ENCODE results near the gene GARNL3. TPM values are rescaled to one million over a fixed set of nuclear protein-coding genes. Genes with fewer than 3 reads are reported as not detected.
A peak's percentile ranks its signal among the peaks of the same experiment; 100 is the strongest.

The GARNL3 gene
- total RNA-seq, 1 donor from 2014 or later: 162 TPM

DNA sequence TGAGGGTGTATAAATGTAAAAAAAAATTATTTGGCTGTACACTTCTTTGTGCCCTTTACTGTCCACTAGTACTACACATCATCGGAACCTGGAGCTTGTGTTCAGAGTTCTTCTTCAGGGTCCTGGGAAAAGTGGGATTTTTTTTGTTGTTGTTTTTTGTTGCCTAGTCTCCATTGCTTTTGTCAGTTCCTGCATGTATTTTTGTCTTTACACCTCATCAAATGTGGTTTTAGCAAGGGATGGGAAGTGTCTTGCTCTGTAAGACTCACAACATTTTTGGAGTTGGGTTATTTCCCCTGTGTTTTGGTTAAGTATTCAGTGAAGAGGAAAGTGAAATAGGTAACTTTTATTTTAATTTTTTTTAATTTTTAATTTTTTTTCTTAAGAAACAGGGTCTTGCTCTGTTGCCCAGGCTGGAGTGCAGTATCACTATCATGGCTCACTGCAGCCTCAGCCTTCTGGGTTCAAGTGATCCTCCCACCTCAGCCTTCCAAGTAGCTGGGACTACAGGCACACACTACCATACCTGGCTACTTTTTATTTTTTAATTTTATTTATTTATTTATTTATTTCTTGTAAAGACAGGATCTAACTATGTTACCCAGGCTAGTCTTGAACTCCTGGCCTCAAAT is 40.7 kb downstream of the GARNL3 start:
- Histone ChIP-seq H3K9me3 (no peaks in the 10 kb centered on the region), H3K36me3 (no peaks in the 10 kb centered on the region), H3K27ac (no peak overlapping the region), H3K27me3 (no peaks in the 10 kb centered on the region), H3K4me1 (peaks cover 0 to 24% of the 10 kb centered on the region in 2 donors), H3K4me3 (no peak overlapping the region)
- no peak for TF ChIP-seq CTCF (IDR thresholded peaks at IDR 0.05)
- no peak for DNase-seq (ENCODE audit: low spot score in 2 of 2)
- intact Hi-C loops (cut with DNase I): loop anchor here (5.0 kb wide), 1 partner anchor 48 kb away; no protein-coding TSS in a partner anchor

GRCh38 chr9:127305838-127306226 is 41.3 kb downstream of the GARNL3 start:
- no peak for DNase-seq (ENCODE audit: low spot score in 2 of 2)

DNA sequence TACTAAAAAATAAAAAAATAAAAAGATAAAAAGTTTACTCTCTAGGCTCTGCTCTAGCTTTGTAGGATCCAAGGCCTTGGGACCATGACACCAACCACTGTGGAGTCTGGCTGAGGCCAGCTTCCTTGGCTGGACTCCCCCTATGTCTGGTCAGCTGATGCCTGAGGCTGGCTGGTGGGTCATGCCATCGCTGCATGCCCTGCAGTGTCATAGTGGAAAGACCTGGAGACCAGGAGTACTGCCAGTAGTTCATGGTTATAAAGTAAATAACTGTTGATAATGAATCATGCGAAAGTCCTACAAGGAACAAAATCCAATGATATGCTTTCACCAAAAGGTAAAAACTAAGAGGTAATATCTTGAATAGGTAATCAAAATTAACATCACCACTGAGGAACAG is 43.2 kb downstream of the GARNL3 start:
- no peaks in the 10 kb centered on the region for H3K9me3 ChIP-seq
- no peak overlapping the region for H3K27ac ChIP-seq
- no peaks in the 10 kb centered on the region for H3K36me3 ChIP-seq
- TF ChIP-seq CTCF (IDR thresholded peaks at IDR 0.05): no peak
- H3K4me3 ChIP-seq: no peak overlapping the region
- H3K27me3 ChIP-seq: no peaks in the 10 kb centered on the region
- no peak for DNase-seq (ENCODE audit: low spot score in 2 of 2)
- intact Hi-C loops (cut with DNase I): loop anchor here (5.0 kb wide), 1 partner anchor 51 kb away; no protein-coding TSS in a partner anchor
- peaks cover 4 to 47% of the 10 kb centered on the region in 2 donors for H3K4me1 ChIP-seq

More at GRCh38 chr9:127305838-127306226, 41.3 kb downstream of the GARNL3 start:
- Histone ChIP-seq H3K27me3 (no peaks in the 10 kb centered on the region), H3K27ac (no peak overlapping the region), H3K36me3 (no peaks in the 10 kb centered on the region), H3K9me3 (no peaks in the 10 kb centered on the region), H3K4me1 (peaks cover 0 to 29% of the 10 kb centered on the region in 2 donors), H3K4me3 (no peak overlapping the region)
- no peak for TF ChIP-seq CTCF (IDR thresholded peaks at IDR 0.05)
- intact Hi-C loops (cut with DNase I): loop anchor here (5.0 kb wide), 1 partner anchor 49 kb away; no protein-coding TSS in a partner anchor

DNA sequence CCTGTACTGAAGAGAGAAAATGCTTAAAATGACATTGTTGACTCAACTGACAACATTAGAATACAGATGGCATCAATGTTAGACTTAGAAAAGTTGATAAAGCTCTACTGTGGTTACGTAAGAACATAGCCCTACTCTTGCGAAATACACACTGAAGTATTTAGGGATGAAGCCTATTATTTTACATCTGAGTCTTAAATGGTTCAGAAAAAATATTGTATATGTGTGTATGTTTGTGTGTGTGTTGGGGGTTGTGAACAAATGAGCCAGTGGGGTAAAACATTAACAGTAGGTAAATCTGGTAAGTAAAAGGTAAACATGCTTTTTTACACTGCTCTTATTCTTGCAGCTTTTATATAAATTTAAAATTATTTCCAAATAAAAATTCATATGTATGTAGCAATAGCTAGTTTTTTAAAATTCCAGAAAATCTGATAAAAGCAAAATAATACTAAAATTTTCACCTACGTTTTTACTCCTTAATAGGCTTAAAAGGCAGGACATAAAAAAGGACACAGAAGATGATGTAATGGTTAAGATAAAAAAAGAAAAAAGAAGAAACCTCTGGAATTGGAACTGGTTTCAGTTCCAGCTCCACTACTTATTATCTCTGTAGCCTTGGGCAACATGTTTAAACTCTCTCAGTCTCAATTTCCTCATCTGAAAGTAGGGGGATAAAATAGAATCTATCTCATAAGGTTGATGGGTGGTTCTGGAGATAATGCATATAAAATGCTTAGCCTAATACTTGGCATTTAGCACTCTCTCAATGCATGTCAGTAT is 44.3 kb downstream of the GARNL3 start:
- H3K4me1 ChIP-seq: peaks cover 4 to 48% of the 10 kb centered on the region in 2 donors
- no peak for TF ChIP-seq CTCF (IDR thresholded peaks at IDR 0.05)
- H3K9me3 ChIP-seq: no peaks in the 10 kb centered on the region
- no peaks in the 10 kb centered on the region for H3K27me3 ChIP-seq
- peaks cover 4 to 6% of the 10 kb centered on the region in 2 donors for H3K36me3 ChIP-seq
- DNase-seq (ENCODE audit: low spot score in 2 of 2): no peak
- no peak overlapping the region for H3K4me3 ChIP-seq
- peak overlapping the region; percentile 43 to 78 for H3K27ac ChIP-seq
- intact Hi-C loops (cut with DNase I): loop anchor here (5.0 kb wide), 1 partner anchor 52 kb away; no protein-coding TSS in a partner anchor

DNA sequence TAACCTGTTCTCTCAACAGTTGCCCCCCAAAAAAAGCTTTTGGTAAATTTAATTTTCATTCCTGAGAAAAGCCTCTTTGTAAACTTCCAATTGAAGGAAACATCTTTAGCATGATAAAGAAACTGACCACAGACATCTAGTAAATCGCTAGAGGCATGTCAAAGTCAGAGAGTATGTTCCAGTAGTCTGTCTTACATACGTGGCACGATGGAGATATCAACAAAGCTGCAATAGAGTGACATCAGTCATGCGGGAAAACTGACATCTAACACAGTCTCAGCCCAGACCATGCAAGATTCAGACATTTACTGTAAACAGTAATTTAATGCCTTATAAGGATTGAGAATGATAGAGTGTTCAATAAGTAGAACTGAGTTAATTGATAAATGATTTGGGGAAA is 45.1 kb downstream of the GARNL3 start:
- no peak for DNase-seq (ENCODE audit: low spot score in 2 of 2)
- Histone ChIP-seq H3K4me1 (peaks cover 4 to 48% of the 10 kb centered on the region in 2 donors), H3K27ac (peak overlapping the region; percentile 43 to 78), H3K4me3 (no peak overlapping the region), H3K9me3 (no peaks in the 10 kb centered on the region), H3K27me3 (no peaks in the 10 kb centered on the region), H3K36me3 (peaks cover 12 to 15% of the 10 kb centered on the region in 2 donors)
- no peak for TF ChIP-seq CTCF (IDR thresholded peaks at IDR 0.05)
- intact Hi-C loops (cut with DNase I): loop anchor here (2.0 to 5.0 kb wide), 2 partner anchors 52 to 87 kb away; partner anchors contain the start of gene SLC2A8
